Panc1 (cell line): ENCODE results near the gene CLCN7.

Experiments
- POLR2AphosphoS5 ChIP-seq: IDR thresholded peaks from 2 replicates; pipeline ENCODE4 v1.6.1; 2012; ENCODE audit warnings: mild to moderate bottlenecking, low read depth, low read length, moderate library complexity
- SIN3A ChIP-seq: IDR thresholded peaks from 2 replicates; pipeline ENCODE4 v1.6.1; 2012; ENCODE audit warnings: low read depth, mild to moderate bottlenecking, low read length, moderate library complexity, borderline replicate concordance; ENCODE audit not compliant: insufficient read depth
- TF ChIP-seq, protein P1 (sequence below), 2 experiments: IDR thresholded peaks; 2 replicates each; pipeline ENCODE4 v1.6.1; 2011 to 2012; ENCODE audit warnings: low read depth in 2 of 2, control low read depth in 1 of 2, low read length in 1 of 2, mild to moderate bottlenecking in 1 of 2, moderate library complexity in 1 of 2; ENCODE audit not compliant: insufficient read depth in 1 of 2
- TF ChIP-seq, protein P2 (sequence below): fragments of 450-650 bp; IDR thresholded peaks from 2 replicates; pipeline ENCODE4 v1.5.1; 2017; ENCODE audit warnings: mild to moderate bottlenecking

DNA sequence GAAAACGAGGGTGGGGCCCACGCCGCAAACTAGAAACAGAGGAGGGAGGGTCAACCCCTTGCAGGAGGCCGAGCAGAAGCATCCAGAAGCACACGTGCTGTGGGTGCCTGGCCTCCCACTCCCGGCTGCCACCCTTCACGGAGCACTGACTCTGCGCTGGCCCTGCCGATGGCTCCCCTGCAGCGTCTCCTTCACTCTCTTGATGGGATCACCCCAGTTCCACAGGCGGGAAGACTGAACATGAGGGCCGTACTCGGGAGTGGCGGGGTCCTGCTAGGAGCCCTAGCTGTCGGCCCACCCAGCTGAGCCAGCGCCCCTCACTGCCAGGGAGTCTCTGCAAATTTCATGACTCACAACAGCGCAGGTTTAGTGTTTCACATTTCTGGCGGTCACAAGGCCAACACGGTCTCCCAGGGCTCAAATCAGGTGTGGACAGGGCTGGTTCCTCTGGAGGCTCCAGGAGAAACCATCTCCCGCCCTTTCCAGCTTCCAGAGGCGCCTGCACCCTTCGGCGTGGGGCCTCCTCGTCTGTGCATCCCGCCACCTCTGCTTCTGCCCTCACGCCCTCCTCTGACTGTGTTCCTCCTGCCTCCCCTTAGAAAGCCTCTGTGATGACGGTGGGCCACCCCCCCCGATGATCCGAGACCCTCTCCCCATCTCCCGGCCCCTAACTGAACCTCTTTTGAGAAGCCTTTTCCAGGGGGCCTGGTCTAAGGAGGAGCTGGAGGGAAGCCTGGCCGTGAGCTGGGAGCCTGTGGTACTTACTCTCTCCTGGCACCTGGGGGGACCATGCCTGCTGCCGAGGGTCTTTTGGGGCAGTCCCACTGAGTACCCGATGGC, 11.9 kb upstream of the CLCN7 start:
- TF ChIP-seq, protein P1, sequence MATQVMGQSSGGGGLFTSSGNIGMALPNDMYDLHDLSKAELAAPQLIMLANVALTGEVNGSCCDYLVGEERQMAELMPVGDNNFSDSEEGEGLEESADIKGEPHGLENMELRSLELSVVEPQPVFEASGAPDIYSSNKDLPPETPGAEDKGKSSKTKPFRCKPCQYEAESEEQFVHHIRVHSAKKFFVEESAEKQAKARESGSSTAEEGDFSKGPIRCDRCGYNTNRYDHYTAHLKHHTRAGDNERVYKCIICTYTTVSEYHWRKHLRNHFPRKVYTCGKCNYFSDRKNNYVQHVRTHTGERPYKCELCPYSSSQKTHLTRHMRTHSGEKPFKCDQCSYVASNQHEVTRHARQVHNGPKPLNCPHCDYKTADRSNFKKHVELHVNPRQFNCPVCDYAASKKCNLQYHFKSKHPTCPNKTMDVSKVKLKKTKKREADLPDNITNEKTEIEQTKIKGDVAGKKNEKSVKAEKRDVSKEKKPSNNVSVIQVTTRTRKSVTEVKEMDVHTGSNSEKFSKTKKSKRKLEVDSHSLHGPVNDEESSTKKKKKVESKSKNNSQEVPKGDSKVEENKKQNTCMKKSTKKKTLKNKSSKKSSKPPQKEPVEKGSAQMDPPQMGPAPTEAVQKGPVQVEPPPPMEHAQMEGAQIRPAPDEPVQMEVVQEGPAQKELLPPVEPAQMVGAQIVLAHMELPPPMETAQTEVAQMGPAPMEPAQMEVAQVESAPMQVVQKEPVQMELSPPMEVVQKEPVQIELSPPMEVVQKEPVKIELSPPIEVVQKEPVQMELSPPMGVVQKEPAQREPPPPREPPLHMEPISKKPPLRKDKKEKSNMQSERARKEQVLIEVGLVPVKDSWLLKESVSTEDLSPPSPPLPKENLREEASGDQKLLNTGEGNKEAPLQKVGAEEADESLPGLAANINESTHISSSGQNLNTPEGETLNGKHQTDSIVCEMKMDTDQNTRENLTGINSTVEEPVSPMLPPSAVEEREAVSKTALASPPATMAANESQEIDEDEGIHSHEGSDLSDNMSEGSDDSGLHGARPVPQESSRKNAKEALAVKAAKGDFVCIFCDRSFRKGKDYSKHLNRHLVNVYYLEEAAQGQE (IDR thresholded peaks at IDR 0.05; ENCODE audit: insufficient read depth in 1 of 2, low read depth in 2 of 2, low read length in 1 of 2): no peak
- TF ChIP-seq, protein P2, sequence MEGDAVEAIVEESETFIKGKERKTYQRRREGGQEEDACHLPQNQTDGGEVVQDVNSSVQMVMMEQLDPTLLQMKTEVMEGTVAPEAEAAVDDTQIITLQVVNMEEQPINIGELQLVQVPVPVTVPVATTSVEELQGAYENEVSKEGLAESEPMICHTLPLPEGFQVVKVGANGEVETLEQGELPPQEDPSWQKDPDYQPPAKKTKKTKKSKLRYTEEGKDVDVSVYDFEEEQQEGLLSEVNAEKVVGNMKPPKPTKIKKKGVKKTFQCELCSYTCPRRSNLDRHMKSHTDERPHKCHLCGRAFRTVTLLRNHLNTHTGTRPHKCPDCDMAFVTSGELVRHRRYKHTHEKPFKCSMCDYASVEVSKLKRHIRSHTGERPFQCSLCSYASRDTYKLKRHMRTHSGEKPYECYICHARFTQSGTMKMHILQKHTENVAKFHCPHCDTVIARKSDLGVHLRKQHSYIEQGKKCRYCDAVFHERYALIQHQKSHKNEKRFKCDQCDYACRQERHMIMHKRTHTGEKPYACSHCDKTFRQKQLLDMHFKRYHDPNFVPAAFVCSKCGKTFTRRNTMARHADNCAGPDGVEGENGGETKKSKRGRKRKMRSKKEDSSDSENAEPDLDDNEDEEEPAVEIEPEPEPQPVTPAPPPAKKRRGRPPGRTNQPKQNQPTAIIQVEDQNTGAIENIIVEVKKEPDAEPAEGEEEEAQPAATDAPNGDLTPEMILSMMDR: no peak
- TF ChIP-seq SIN3A (no peak), POLR2AphosphoS5 (no peak)
